Activated gamma-delta T cell (primary cell): ENCODE results near the gene UBE2L6.

ENCODE experiments used
- DNase-seq: peaks from one replicate; lab custom pipeline; 2025; lab: John Stamatoyannopoulos, UW

UBE2L6 gene

GRCh38 chr11:57530215-57530595, 37.3 kb downstream of the UBE2L6 start:
- no peak for DNase-seq

GRCh38 chr11:57529012-57529411, 38.5 kb downstream of the UBE2L6 start:
- DNase-seq = no peak

- no peak for DNase-seq
Measured at GRCh38 chr11:57527056-57527631, 40.3 kb downstream of the UBE2L6 start.

GRCh38 chr11:57523419-57523818, 44.1 kb downstream of the UBE2L6 start:
- no peak for DNase-seq

GRCh38 chr11:57521116-57521515, 46.4 kb downstream of the UBE2L6 start:
- DNase-seq = no peak

GRCh38 chr11:57516061-57516443, 51.4 kb downstream of the UBE2L6 start:
- DNase-seq = no peak

GRCh38 chr11:57515332-57516060, 52.0 kb downstream of the UBE2L6 start, which contains the start of gene SLC43A1:
Gene SLC43A1 (minus strand): TSS chr11:57515702. CDS start chr11:57514111, 1,591 bp downstream.
- no peak for DNase-seq

GRCh38 chr11:57514538-57515331, 52.7 kb downstream of the UBE2L6 start:
- no peak for DNase-seq

- no peak for DNase-seq
Measured at GRCh38 chr11:57513911-57514537, 53.4 kb downstream of the UBE2L6 start.

GRCh38 chr11:57513452-57513795, 54.0 kb downstream of the UBE2L6 start:
- no peak for DNase-seq

- no peak for DNase-seq
Measured at GRCh38 chr11:57512646-57513451, 54.6 kb downstream of the UBE2L6 start.

- no peak for DNase-seq
Measured at GRCh38 chr11:57511741-57512430, 55.6 kb downstream of the UBE2L6 start.

GRCh38 chr11:57508341-57509170, 58.9 kb downstream of the UBE2L6 start:
- no peak for DNase-seq

- no peak for DNase-seq
Measured at GRCh38 chr11:57506522-57506921, 61.0 kb downstream of the UBE2L6 start.

- DNase-seq = no peak
Measured at GRCh38 chr11:57504511-57504910, 63.0 kb downstream of the UBE2L6 start.

GRCh38 chr11:57502870-57503269, 64.6 kb downstream of the UBE2L6 start:
- no peak for DNase-seq

GRCh38 chr11:57502376-57502775, 65.1 kb downstream of the UBE2L6 start:
- DNase-seq = no peak

- DNase-seq = no peak
Measured at GRCh38 chr11:57501953-57502352, 65.5 kb downstream of the UBE2L6 start.
